Measurements from ENCODE around the gene SPDYE17.
"Not testable (repeated sequence)": the region's sequence is repeated elsewhere in the genome, so short reads cannot be mapped to it uniquely, and the experiment has no call there.

SPDYE17 gene, protein sequence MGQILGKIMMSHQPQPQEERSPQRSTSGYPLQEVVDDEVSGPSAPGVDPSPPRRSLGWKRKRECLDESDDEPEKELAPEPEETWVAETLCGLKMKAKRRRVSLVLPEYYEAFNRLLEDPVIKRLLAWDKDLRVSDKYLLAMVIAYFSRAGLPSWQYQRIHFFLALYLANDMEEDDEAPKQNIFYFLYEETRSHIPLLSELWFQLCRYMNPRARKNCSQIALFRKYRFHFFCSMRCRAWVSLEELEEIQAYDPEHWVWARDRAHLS

DNA sequence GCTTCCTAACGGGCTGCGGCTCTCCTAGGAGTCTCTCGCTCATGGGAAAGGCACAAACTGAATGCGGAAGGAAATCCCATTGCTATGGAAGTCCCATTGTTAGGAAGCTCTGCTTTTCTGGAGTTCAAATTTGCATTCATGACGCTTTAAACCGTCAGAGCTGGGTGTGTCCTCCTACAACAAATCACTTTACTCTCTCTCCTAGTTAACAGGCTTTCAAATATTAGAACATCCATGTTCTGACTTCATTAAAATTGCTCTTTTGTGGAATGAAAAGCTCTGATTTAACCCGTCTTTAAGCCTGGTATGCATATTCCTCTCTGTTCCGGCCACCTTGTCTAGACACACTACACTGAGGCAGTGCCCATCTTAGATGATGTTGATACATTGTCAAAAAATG is at the start of gene SPDYE17:
Gene SPDYE17 (minus strand): TSS at position 101 of the 400 bp plus-strand sequence. CDS start 1,791 bp downstream, outside the sequence.
- not testable (repeated sequence) for FAIRE-seq

DNA sequence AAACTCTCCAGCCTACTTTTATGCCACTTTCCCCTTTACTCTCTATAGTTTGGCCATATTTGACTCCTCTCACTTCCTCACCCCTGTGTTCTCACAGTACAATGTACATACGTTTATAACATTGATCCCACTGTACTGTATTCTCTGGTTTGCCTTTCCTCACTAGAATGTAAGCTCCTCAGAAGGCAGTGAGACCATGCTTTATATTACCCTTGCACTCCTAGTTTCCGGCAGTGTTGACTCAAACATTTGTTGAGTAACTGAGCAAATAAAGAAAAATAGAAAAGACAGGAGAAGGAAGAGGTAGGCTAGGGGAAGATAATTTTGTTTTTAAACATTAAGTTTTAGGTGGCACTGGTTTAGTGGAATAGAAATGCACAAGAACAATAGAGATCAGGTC is 48.1 kb upstream of the SPDYE17 start:
- FAIRE-seq = not testable (repeated sequence)

DNA sequence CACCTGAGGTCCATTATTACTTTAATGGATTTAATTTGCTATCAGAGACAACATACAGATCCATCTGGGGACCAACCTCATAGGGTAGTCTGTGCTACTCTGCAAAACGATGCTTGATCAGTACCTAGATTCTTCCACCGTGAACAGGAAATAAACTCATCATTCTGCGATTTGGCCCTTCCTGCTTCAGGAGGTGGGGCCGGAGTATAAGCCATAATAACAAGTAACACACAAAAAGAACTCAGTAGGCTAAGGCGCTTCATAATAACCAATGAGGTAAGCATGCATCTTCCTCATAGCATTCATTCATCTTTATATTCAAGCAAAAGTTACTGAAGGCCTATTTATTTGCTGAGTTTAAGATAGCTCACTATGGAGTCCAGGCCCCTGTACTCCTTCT is 47.5 kb upstream of the SPDYE17 start:
- not testable (repeated sequence) for FAIRE-seq

DNA sequence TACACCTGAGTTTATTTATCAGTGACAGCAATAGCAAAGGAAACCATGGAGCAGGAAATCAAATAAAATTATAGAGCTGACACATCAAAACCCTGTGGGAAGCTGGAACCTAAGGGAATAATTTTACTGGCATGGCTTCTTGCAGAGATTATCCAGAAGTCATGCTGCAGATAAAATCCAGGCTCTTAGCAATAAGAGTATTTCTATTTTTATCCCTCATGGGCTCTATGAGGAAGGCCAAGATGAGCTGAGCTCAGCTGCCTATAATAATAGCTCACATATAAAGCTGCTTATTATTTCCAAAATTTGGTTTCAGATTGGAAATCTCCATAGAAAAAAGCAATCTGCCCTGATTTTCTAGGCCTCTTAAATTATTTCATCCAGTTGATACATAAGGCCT is 47.0 kb upstream of the SPDYE17 start:
- not testable (repeated sequence) for FAIRE-seq

DNA sequence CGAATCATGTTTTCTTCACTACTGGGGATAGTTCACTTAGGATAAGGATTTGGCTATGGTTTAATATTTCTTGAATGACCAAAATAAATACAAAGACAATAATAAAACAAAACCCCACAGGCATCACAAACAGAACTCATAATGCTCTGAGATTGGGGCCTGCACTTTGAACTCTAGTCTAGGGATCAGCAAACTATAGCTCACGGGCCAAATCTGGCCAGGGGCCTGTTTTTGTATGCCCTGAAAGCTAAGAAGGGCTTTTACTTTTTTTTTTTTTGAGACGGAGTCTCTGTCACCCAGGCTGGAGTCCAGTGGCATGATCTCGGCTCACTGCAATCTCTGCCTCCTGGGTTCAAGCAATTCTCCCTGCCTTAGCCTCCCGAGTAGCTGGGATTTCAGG is 44.9 kb upstream of the SPDYE17 start:
- FAIRE-seq = not testable (repeated sequence)

DNA sequence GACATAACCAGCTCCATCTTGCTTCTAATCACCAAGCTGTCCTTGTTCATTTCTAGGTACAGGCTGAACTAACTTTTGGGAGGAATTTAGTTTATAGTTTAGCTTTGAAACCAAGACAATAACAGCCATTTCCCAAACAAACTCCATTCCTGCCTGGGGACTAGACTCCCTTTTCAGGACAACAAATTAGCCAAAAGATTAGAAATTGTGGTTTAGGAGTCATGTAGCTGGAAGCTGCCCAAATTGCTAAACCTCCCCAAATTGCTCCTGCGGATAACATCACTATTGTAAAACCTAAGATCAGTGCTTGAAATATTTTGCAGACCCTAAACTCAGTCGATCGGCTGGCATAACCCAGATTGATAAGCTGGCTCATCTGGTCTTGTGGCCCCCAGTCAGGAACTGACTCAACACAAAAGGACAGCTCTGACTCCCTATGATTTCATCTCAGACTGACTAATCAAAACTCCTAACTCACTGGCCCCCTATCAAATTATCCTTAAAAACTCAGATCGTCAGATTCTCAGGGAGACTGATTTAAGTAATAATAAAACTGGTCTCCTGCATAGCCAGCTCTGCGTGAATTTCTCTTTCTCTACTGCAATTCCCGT is 42.7 kb upstream of the SPDYE17 start:
- FAIRE-seq = not testable (repeated sequence)

DNA sequence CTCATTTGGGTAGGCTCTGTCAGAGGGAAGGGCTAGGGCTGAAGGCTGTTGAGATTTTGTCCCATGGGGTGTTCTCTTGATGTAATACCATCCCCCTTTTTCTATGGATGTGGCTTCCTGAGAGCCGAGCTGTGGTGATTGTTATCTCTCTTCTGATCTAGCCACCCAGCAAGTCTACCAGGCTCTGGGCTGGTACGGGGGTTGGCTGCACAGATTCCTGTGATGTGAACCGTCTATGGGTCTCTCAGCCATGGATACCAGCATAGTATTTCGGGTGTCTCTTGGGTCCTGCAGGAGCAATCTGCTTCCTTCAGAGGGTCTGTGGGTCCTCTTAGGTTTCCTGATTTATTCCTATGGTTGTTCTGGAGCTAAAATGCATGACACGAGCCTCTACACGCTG is 38.9 kb upstream of the SPDYE17 start:
- FAIRE-seq = not testable (repeated sequence)

DNA sequence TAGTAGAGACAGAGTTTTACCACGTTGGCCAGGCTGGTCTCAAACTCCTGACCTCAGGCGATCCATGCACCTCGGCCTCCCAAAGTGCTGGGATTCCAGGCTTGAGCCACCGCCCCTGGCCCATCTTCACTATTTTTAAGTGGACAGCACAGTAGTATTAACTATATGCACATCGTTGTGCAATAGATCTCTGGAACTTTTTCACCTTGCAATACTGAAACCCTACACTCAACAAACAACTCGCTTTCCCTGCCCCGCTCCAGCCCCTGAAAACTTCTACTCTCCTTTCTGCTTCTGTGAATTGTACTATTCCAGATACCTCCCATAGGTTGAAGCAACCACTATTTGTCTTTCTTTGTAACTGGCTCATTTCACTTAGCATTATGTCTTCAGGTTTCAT is 33.7 kb upstream of the SPDYE17 start:
- not testable (repeated sequence) for FAIRE-seq

DNA sequence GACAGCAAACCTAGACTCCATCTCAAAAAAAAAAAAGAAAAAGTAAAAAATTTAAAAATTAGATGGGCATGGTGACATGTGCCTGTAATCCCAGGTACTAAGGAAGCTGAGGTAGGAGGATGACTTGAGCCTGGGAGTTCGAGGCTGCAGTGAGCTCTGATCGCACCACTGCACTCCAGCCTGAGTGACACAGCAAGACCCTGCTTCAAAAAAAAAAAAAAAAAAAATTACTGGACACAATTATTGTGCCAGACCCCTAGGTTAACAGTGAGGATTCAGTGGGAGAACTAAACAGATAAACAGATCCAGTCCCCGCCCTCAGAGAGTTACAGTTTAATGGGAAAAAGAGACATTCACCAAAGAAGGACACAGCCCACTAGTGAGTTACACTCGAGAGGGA is 31.6 kb upstream of the SPDYE17 start:
- not testable (repeated sequence) for FAIRE-seq

DNA sequence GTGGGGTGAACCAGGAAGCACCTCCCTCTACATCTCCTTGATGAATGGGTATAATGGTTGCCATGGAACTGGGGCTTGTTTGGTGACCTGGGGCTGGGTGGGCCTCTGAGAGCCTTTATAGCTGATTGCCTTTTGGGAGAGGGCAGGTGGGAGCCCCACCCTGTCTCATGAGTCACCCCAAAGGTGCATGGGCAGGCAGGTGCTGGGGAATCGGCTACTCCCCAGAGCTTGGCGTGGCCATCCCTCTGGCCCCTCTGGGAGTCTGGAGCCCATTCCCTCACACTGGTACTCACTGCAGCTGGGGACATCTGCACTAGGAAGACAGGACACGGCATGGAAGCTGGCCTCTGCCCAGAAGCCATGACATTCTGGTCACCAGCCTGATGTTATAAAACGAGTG is 30.4 kb upstream of the SPDYE17 start, which contains the start of gene SPDYE18:
Gene SPDYE18 (minus strand): TSS at position 2 of the 400 bp plus-strand sequence. CDS start 2,046 bp downstream, outside the sequence.
- not testable (repeated sequence) for FAIRE-seq

DNA sequence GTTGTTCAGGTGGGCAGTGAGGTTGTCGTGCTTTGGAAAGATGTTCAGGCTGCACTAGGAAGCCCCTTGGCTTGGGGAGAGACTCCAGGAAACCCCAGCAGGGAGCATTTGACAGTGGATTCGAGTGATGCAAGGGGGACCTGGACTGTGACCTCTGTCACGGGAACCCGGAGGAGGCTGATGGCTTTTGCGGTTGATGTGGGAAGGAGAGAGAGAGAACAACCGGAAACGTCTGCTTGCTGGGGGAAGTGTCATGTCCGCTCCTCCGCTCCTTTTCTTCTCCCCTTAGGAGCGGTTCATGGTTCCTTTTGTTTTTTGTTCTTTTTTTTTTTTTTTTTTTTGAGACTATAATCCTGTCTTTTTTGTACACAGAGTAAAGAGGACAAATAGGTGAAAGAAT is 5.8 kb downstream of the SPDYE17 start:
- not testable (repeated sequence) for FAIRE-seq

DNA sequence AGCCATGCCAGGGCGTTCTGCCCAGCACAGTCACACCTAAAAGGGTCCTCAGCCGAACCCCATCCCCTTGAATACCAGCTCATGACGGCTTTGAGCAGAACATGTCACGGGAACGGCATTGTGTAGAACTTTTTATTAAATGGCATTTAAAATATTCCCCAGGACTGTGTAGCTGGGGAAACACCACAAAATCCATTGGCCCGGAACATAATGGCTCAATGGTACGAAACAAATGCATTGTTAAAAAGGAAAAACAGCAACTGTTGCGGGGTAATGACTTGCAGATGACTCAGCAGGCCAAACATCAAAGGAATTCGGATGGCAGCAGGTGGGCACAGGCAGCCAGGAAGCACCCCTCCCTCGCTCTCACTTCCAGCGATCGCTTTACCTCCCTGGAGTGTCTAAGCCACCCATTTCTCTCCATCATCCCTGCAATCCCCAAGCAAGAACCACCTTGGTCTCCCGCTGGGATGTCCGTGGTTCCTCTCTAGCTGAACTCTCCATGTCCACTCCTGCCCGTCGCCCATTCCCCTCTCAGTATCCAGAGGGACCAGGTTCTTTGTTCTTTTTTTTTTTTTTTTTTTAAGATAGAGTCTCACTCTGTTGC is 22.0 kb downstream of the SPDYE17 start:
- not testable (repeated sequence) for FAIRE-seq

DNA sequence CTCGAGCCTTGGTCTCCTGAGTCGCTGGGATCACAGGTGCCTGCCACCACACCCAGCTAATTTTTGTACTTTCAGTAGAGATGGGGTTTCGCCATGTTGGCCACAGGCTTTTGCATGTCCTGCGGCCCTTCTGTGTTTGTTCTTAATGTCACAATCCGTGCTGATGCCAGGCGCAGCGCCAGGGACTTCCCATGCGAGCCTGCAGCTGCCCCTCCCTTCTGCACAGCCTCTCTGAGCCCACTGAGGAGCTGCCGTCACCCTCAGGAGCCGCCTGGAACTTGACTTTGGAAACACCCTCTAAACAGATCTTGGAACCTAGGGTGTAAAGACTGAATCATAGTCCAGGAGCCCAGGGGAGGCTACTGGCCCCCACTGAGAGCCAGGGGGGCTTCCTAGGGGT is 24.2 kb downstream of the SPDYE17 start:
- not testable (repeated sequence) for FAIRE-seq

DNA sequence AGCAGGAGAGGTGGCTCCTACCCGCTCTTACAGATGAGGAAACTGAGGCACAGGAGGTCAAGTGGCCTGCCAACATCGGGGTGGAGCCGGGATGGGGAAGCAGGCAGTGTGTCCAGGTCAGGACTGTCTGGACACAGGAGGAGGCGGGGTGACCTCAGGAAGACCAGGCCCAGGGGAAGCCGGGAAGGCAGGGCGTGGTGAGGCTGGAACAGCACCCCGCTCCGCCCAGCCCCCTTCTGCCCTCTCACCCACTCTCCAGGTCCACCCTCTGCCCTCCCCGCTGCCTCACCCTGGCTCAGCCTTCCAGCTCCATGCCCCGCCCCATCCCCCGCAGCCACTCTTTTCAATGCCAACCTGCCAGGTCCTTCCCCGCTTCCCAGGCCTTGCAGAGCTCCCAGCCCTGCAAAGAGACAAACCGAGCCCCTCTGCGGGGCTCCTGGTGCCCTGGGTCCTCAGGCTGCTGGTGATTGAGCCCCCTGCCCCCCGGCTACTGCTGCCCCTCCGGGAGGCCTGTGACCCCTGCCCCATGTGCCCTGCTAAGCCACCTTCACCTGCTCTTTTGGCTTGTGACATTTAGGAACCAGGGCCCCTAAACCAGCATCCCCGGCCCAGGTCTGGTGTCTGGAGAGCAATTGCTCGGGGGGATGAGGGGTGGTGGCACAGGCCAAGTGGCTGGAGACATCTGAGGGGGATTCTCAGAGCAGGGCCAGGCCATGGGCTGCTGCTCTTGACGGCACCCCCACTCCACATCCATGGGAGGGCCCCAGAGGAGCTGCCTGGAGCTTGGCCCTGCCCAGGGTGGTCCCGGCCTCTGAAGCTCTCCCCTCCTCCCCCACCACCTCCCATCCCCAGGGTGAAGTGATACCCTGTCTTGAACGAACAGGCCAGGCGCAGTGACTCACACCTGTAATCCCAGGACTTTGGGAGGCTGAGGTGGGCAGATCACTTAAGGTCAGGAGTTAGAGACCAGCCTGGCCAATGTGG is 25.7 kb downstream of the SPDYE17 start:
- FAIRE-seq = not testable (repeated sequence)

DNA sequence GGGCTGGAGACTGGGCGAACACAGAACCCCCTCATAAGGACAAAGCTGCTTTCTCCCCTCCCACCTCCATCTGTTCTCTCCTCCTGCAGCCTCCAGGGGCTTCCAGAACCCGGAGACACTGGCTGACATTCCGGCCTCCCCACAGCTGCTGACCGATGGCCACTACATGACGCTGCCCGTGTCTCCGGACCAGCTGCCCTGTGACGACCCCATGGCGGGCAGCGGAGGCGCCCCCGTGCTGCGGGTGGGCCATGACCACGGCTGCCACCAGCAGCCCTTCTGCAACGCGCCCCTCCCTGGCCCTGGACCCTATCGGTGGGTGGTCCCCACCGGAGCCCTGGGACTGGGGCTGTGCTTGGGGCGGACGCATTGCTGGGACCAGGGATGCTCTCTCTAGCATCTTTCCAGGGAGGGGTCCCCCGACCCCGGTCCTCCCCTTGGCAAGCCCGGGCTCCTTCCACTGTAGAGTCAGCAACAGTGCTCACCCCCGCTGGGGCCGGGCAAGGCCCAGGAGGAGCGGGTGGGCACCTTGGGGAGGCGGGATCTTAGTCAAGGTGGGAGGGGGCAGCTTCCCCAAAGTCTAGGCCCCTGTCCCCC is 26.6 kb downstream of the SPDYE17 start:
- not testable (repeated sequence) for FAIRE-seq

DNA sequence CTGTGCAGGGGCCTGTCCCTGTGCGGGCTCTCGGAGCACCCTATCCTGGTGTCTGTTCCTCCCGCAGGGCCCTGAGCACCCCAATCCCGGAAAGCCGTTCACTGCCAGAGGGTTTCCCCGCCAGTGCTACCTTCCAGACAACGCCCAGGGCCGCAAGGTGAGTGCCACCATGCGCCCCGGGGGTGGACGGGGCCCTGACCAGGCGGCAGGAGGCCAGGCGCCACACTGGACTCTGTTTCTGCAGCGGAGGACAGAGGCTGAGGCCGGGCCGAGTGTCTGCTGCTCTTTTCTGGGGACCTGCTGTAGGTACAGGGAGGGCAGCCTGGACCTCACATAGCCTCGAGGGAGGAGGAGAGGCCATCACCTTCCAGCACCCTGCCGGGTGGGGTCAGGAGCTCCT is 28.0 kb downstream of the SPDYE17 start:
- not testable (repeated sequence) for FAIRE-seq

DNA sequence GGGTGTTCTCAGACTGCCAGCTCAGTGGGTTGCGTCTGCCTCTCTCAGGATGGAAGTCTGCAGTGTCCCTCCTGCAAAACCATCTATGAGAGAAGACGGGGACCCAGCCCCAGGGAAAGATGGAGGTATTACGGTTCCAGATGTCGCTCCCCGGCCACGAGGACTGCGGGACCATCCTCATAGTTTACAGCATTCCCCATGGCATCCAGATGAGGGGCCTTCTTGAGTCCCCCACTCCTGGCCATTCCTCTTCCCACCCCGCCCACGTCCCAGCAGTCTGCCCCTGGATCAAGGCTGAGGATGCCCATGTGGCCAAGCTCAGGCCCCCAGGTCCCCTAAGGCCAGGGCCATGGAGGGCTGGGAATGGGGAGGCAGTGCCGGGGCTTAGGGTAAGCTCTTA is 28.9 kb downstream of the SPDYE17 start:
- FAIRE-seq = not testable (repeated sequence)

DNA sequence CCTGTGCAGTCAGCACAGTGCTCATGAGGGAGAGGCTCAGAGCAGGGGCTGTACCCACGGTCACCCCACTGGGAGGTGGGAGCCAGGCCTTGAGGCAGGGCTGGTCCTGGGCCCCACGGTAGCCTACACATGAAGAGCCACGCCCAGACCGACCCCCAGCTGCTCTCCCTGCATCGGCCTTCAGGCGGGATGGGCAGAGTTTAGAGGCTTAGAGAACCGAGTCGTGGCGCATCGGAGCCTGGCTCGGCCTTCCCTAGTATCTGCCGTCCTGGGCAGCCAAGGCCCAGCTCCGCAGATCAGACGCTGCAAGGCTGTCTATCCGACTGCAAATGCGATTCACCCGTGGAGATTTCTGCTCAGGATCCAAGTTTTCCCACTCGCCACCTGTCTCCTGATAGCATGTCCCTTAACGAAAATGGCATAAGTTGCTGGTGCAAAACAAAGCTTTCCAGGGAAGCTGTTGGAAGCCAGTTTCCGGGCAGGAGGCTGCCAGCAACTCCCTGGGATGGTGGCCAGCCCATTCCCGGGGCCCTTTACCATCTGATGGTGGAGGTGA is 29.4 kb downstream of the SPDYE17 start:
- not testable (repeated sequence) for FAIRE-seq

DNA sequence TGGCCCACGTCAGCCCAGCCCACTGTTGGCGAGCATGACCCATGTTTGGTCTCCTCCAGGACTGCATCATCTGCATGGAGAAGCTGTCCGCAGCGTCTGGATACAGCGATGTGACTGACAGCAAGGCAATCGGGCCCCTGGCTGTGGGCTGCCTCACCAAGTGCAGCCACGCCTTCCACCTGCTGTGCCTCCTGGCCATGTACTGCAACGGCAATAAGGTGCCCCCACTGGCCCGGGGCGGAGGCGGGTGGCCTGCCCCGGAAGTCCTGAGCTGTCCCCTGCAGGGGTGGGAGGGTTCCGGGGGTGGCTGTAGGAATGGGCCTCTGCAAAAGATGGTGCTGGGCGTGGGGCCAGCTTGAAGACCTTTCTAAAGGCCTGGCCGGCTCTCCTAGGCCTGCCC is 30.1 kb downstream of the SPDYE17 start:
- not testable (repeated sequence) for FAIRE-seq

DNA sequence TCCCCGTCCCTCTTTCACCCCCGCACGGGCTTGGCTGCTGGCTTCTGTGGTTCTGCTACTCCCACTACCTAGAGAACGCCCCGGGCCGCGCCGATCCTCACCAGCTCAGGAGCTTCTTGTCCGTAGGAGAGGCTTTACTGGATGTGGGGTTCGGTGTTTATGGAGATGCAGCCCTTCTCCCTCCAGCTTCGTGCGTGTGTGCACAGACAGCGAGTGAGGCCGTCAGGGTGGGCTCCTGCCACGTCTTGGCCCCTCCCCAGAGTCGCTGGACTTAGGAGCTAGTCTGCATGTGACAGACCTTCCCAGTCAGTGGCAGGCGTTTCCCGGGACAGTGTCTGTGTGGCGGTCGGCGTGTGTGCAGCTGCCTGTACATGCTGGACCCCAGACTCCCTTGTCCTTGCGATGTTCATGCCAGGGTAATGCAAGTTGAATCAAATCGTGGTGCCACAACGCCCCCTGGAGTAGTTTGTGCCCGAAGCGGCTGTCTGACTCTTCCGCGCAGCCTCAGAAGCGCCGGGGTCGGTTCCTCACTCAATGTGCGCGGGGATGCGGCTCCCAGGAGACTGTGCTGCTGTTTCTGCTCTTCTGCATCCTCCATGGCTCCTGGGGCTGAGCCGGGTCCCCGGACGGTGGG is 32.6 kb downstream of the SPDYE17 start:
- not testable (repeated sequence) for FAIRE-seq

DNA sequence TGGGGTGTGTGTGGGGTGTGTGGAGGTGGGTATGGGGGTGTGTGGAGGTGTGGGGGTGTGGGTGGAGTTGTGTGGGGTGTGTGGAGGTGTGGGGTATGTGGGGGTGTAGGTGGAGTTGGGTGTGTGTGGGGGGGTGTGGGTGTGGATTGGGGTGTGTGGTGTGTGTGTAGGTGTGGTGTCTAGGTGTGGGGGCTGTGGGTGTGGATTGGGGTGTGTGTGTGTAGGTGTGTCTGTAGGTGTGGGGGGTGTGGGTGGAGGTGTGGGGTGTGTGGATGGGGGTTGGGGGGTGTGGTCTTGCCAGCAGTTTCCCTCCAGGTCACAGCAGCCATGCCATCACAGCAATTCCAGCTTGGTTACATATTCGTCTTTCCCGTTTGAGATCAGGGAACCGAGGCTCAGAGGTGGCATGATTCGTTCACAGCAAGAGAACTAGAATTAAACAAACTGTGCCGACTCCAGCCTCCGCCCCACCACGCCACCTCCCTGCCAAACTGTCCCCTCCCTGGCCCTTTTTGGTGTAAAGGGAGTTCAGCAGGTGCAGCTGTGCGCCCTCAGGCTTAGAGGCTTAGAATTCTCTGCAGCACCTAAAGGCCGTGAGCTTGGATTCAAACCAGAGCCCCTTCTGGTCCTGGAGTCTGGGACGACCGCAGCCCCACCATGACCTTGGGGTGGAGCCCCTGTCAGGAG is 33.3 kb downstream of the SPDYE17 start:
- FAIRE-seq = not testable (repeated sequence)
